GM12875 (cell line): Measurements from ENCODE around the gene CARMIL3.
A peak's percentile ranks its signal among the peaks of the same experiment; 100 is the strongest.
"Not testable (repeated sequence)": the region's sequence is repeated elsewhere in the genome, so short reads cannot be mapped to it uniquely, and the experiment has no call there.

Source experiments
- H3K4me3 ChIP-seq: one replicate; pipeline ENCODE4 v1.5.1; 2011; ENCODE audit warnings: low read depth, low read length, control low read depth
- TF ChIP-seq, protein P1 (sequence below): IDR thresholded peaks from 2 replicates; pipeline ENCODE4 v1.5.1; 2011; ENCODE audit warnings: low read depth, mild to moderate bottlenecking, control low read depth, inconsistent platforms, low read length, moderate library complexity, borderline replicate concordance; ENCODE audit not compliant: insufficient read depth

Gene CARMIL3

GRCh38 chr14:24032727-24033418, 18.9 kb upstream of the CARMIL3 start:
- TF ChIP-seq, protein P1, sequence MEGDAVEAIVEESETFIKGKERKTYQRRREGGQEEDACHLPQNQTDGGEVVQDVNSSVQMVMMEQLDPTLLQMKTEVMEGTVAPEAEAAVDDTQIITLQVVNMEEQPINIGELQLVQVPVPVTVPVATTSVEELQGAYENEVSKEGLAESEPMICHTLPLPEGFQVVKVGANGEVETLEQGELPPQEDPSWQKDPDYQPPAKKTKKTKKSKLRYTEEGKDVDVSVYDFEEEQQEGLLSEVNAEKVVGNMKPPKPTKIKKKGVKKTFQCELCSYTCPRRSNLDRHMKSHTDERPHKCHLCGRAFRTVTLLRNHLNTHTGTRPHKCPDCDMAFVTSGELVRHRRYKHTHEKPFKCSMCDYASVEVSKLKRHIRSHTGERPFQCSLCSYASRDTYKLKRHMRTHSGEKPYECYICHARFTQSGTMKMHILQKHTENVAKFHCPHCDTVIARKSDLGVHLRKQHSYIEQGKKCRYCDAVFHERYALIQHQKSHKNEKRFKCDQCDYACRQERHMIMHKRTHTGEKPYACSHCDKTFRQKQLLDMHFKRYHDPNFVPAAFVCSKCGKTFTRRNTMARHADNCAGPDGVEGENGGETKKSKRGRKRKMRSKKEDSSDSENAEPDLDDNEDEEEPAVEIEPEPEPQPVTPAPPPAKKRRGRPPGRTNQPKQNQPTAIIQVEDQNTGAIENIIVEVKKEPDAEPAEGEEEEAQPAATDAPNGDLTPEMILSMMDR, result no peak
- H3K4me3 ChIP-seq, result no peak overlapping the region

DNA sequence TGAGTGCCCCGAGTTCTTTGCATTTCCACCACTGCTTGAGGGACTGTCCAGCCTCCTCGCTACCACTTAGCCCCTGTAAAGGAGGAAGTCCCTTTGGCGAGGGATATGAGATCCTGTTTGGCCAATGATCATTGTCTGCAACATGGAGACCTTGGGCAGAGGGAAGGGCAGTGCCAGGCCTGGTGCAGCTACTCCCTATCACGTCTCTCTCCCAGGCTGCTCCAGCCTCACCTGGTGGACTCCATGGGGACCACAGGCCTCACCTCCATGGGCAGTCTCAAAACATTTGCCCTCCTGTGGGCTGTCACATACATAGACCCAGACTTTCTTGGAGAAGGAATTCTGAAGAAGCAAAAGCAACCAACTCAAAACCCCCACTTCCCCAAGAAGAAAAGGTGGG, 16.0 kb upstream of the CARMIL3 start:
- H3K4me3 ChIP-seq, result peak overlapping the region; percentile 55

DNA sequence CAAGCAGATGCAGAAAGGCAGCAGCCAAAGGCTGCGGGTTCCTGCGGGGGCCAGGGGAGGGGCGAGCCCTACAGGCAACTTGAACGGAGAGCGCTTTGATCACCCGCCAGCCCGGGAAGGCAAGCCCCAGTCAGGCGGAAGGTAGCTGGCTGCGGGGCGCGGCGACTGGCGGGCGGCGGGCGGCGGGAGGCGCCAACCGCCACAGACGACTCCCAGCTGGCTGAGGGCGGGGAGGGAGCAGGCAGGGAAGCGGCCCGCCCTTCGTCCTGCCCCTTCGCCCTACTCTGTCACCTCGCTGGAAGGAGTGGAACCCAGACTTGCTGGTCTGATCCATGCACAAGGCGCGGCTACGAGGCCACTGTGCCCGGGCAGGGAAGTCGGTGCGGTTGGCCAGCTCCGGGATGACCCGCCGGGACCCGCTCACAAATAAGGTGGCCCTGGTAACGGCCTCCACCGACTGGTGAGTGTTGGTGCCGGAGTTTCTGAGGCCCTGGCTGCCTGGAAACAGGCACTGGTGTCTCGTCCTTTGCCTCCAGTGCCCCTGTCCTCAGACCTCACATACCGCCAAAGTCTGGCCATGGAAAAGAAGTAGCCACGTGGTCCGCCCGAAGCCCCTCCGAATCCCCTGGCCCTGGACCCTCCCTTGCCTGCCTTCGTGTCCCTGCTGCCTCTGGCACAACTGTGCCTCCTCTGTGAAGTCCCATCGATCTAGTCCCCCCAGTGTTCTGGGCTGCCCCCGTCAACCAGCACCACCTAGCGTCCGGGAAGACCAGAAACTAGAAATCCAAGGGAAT, 15.4 kb upstream of the CARMIL3 start:
- H3K4me3 ChIP-seq, result peak overlapping the region; percentile 55
- TF ChIP-seq, protein P1, result peak; percentile 70

GRCh38 chr14:24036963-24037657, 14.7 kb upstream of the CARMIL3 start:
- peak overlapping the region; percentile 55 for H3K4me3 ChIP-seq

DNA sequence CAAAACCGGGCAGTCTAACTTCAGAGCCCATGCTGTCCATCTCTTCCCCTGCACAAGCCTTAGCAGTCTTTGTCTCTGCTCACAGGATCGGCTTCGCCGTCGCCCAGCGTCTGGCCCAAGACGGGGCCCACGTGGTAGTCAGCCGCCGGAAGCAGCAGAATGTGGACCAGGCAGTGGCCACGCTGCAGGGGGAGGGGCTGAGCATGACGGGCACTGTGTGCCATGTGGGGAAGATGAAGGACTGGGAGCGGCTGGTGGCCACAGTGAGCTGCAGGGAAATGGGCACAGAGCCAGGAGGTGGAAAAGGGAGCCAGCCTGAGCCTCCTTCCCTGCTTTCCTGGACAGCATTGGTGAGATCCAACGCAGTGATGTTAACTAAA, 14.2 kb upstream of the CARMIL3 start:
- H3K4me3 ChIP-seq, result no peak overlapping the region
- TF ChIP-seq, protein P1, result no peak

DNA sequence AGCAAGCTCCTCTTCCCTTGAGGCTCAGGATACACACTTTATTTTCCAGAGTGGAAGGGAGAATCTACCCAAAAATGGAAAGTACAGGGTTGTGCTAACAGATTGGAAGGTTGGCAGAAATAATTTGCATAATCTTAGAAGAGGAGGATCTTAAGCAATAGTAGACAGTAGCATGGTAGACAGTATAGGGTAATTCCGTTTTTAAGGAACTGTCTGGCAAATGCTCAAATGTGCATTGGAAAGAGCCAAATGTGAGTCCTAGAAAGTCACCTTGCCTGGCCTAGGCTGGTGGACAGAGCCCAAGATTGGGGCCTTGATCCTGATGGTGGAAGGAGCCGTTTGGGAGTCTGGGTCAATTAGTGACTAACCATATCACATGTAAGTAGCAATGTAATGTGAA, 13.1 kb upstream of the CARMIL3 start:
- TF ChIP-seq, protein P1, result no peak
- no peak overlapping the region for H3K4me3 ChIP-seq

- TF ChIP-seq, protein P1, result no peak
- H3K4me3 ChIP-seq, result no peak overlapping the region
Observed at GRCh38 chr14:24040692-24041091, 11.1 kb upstream of the CARMIL3 start.

DNA sequence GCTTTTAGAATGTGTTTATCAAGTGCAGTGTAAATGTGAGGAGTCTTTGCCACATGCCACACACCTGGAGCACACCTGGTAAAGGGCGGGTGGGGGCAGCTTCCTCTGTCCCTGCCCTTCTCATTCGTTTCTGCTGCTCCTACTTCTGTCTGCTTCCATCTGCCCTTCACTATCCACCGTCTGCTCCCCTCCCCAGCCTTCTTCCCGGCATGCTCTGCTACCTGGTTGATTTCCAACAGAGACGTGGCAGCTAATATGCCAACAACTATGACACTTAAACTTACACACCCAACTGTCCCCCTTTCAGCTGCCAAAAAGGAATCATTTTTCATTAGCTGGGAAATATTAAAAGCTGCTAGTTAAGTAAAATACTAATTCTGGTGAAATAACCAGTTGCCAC, 9.1 kb upstream of the CARMIL3 start:
- TF ChIP-seq, protein P1, result no peak
- no peak overlapping the region for H3K4me3 ChIP-seq

DNA sequence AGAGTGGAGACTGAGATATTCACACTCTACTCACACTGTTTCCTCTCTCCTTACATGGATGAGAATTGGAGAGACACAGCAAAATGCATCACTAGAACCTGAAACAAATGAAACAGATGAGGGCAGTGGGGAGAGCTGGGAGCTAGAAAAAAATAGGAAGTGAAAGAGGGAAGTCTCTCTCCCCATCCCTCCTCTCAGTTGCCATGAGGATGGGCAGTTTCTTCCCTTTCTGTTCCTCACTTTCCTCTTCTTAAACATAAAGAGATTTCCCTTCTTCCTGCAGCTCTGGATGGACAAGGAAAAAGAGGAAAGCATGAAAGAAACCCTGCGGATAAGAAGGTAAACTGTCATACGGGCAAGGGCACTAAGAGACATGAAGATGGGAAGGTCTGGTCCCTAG, 2.8 kb upstream of the CARMIL3 start:
- H3K4me3 ChIP-seq, result not testable (repeated sequence)

DNA sequence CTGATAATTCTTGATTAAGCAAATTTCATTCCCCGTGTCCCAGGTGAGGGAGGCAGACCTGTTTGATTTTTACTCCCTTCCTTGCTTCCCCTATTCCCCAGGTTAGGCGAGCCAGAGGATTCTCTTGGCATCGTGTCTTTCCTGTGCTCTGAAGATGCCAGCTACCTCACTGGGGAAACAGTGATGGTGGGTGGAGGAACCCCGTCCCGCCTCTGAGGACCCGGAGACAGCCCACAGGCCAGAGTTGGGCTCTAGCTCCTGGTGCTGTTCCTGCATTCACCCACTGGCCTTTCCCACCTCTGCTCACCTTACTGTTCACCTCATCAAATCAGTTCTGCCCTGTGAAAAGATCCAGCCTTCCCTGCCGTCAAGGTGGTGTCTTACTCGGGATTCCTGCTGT, 1.1 kb upstream of the CARMIL3 start:
- H3K4me3 ChIP-seq, result not testable (repeated sequence)
